Fibroblast of villous mesenchyme (primary cell): Measurements from ENCODE around the gene DNAJB6. TPM values are rescaled to one million over a fixed set of nuclear protein-coding genes. Genes with fewer than 3 reads are reported as not detected.
A peak's percentile ranks its signal among the peaks of the same experiment; 100 is the strongest.

ENCODE experiments used
- DNase-seq: peaks from one replicate; pipeline ENCODE4 v3.0.0-alpha.2; 2010; ENCODE audit warnings: low read depth
- H3K4me3 ChIP-seq: 2 replicates; pipeline ENCODE4 v1.5.1; 2011; ENCODE audit warnings: low read depth, mild to moderate bottlenecking, low read length
- total RNA-seq: library from RNA; depleted of rRNA; stranded (reverse); fragments of >200 nt; gene quantifications from 2 replicates; pipeline ENCODE4 v1.2.3, GENCODE V29; 2012
- TF ChIP-seq, protein P1 (sequence below): IDR thresholded peaks from 2 replicates; pipeline ENCODE4 v1.5.1; 2012; ENCODE audit warnings: low read depth, mild to moderate bottlenecking, low read length; ENCODE audit not compliant: insufficient read depth

DNAJB6 gene
- 97.3 and 123 TPM in 2 replicates for total RNA-seq

DNA sequence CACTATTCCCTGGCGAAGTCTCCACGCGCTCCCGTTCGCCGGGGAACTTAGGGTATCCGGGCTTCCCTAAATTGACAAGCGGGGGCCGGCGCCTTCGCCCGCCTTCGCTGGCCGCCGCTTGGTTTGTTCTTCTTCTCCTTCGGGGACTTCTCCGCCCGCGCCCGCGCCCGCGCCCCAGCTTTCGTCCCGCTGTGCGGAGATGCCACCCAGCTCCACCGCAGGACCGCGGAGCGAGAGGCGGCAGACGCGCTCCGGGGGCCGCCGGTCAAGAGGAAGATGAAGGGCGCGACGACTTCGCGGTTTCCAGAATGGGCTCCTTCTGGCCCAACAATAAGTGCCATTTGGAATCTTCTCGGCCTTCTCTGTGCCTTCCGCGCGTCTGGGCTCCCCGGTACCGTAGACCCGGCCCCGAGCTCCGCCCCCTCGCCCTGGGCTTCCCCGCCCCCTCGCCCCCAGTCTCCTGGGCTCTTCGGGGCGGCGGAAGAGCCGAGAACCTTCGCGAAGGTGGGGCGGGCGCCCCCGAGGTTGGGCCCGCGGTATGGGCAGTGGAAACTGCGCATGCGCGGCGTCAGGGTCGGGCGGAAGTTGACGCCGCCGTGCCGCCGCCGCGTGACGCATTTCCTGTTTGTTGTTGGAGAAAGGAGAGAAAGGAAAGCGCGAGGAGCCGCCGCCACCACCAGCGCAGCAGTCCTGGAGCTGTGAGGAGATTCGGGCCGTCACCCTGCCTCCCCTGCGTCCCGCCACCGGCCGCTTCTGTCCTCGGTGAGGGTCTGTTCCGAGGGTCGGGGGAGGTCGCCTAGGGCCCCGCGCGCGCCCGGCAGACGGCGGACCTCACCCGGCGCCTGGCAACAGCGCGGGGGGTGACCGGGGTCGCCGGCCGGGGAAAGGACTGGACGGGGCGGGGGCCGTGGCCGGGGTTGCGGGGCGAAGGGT lies at the start of gene DNAJB6:
Gene DNAJB6 (plus strand): TSS at position 622 of the 933 bp plus-strand sequence. CDS start 21,569 bp downstream, outside the sequence.
- TF ChIP-seq, protein P1, sequence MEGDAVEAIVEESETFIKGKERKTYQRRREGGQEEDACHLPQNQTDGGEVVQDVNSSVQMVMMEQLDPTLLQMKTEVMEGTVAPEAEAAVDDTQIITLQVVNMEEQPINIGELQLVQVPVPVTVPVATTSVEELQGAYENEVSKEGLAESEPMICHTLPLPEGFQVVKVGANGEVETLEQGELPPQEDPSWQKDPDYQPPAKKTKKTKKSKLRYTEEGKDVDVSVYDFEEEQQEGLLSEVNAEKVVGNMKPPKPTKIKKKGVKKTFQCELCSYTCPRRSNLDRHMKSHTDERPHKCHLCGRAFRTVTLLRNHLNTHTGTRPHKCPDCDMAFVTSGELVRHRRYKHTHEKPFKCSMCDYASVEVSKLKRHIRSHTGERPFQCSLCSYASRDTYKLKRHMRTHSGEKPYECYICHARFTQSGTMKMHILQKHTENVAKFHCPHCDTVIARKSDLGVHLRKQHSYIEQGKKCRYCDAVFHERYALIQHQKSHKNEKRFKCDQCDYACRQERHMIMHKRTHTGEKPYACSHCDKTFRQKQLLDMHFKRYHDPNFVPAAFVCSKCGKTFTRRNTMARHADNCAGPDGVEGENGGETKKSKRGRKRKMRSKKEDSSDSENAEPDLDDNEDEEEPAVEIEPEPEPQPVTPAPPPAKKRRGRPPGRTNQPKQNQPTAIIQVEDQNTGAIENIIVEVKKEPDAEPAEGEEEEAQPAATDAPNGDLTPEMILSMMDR: no peak
- H3K4me3 ChIP-seq: peak within 1 kb of the TSS; percentile 89
- peak; percentile 94 for DNase-seq

DNA sequence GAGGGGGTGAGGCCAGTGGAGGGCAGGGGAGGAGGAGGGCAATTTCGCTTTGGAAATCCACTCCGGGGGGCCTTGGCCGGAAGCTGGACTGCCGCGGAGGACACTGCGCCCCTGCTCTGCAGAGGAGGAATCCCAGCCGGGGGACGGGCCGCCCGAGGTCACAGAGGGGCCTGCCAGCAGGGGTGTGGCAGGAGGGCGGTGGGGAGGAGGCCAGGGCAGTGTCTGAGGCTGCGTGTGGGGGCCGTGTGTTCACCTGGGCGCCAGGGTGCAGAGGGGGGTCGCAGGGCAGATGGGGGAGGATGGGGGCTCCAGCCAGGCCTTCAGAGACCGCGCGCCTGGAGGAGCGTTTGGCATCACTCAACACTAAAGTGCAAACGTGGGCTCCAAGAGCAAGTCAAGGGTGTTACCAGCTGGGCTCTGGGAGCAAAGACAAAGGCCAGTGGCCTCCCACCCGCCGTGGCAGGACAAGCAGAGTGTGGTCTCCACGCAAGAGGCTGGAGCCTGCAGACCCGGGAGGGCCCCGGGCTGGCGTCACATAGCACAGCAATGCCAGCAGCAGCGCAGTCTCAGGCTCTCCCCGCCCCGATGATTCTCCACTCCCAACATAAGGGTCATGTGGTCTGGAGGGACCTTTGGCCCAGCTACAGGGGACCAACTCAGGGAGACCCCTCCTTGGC lies 45.3 kb upstream of the DNAJB6 start:
- no peak for DNase-seq
- peak overlapping the region; percentile 29 for H3K4me3 ChIP-seq
- TF ChIP-seq, protein P1: no peak

DNA sequence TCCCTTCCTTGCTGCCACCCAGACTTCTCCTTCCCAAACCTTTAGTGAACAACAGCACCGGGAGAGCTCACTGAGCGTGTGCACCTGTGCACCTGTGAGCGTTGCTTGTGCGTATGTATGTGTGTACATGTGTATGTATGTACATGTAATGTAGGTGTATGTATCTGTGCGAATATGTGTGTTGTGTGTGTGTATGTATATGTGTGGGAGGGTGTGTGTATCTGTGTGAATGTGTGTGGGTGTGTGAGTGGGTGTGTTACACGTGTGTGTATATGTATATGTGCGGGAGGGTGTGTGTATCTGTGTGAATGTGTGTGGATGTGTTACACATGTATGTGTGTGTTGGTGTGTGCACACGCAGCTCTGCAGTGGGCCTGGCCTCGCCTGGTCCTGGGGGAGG lies 44.5 kb upstream of the DNAJB6 start:
- DNase-seq: no peak
- TF ChIP-seq, protein P1: no peak

DNA sequence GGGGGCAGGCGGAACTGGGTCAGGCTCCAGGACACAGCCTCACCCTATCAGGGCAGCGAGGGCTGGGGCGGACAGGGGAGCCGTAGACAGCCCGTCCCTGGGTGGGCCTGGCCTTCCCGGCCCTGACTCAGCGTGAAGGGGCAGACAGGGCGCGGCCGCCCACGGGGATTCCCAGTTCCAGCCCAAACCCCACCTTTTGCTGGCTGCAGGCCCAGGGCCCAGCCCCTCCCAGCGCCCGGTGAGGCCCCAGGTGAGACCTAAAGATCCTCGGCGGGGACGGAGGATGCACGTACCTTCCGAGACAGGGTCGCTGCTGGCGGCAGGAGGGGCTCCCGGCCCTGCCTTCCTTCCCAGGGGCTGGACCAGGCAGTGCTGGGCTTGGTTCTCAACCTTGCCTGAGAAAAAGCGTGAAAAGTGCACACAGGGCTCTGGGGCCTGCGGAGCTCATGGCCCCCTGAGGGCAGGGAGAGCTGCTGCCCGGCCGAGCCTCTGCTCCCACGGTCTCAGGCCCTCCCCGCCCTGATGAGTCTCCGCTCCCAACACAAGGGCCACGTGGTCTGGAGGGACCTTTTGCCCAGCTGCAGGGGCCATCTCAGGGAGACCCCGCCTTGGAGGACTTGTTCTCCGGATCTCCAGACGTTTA lies 43.9 kb upstream of the DNAJB6 start:
- H3K4me3 ChIP-seq: no peak overlapping the region
- TF ChIP-seq, protein P1: no peak
- no peak for DNase-seq

More for the DNA sequence above, 44.5 kb upstream of the DNAJB6 start:
- no peak overlapping the region for H3K4me3 ChIP-seq

DNA sequence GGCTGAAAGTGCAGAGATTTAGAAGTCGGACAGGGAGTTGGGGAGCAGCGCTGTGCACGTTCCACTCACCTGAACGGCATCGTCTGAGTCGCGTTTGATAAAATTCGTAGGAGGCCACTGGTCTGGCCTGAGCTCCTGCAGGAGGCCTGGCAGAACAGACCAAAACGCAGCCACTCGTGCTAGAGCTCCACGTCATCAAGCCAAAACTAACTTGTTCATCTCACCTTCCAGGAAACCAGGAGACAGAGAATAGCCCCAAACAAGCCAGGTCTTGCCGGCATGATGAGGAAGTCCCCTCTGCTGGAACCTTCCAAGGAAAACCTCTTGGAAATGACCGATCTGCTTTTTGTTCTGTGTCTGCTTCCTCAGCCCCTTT lies 43.4 kb upstream of the DNAJB6 start:
- no peak overlapping the region for H3K4me3 ChIP-seq
- TF ChIP-seq, protein P1: no peak
- DNase-seq: no peak

DNA sequence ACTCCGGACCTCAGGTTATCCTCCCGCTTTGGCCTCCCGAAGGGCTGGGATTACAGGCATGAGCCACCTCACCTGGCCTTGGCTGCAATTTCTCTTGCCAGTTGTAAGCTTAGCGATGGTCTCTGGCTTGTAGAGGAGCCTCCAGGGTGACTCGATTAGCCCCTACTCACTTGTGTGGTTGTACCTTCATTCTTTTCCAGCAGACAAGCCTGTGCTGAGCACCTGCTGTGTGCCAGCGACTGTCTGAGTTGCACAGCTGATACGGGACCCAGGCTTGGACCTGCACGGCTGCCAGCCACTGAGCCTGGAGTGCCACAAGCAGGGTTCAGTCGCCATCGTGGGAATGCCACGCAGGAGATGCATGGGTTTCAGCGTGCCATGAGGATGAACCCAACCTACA lies 42.0 kb upstream of the DNAJB6 start:
- no peak for DNase-seq
- TF ChIP-seq, protein P1: no peak
- H3K4me3 ChIP-seq: no peak overlapping the region
